DOHH2 (cell line): ENCODE results near the gene NOL9.

Experiments
- EZH2phosphoT487 ChIP-seq: fragments of 200-600 bp; sonication (generic); IDR thresholded peaks from 2 replicates; pipeline ENCODE4 v1.6.1; 2017; ENCODE audit warnings: borderline replicate concordance, mild to moderate bottlenecking, antibody characterized with exemption, low read length, moderate library complexity, mixed read lengths
- TF ChIP-seq, protein P1 (sequence below): fragments of 200-600 bp; sonication (generic); IDR thresholded peaks from one replicate; pipeline ENCODE4 v1.5.1; 2014; ENCODE audit warnings: antibody characterized with exemption, mild to moderate bottlenecking, low read depth, low read length; ENCODE audit not compliant: poor library complexity, severe bottlenecking

DNA sequence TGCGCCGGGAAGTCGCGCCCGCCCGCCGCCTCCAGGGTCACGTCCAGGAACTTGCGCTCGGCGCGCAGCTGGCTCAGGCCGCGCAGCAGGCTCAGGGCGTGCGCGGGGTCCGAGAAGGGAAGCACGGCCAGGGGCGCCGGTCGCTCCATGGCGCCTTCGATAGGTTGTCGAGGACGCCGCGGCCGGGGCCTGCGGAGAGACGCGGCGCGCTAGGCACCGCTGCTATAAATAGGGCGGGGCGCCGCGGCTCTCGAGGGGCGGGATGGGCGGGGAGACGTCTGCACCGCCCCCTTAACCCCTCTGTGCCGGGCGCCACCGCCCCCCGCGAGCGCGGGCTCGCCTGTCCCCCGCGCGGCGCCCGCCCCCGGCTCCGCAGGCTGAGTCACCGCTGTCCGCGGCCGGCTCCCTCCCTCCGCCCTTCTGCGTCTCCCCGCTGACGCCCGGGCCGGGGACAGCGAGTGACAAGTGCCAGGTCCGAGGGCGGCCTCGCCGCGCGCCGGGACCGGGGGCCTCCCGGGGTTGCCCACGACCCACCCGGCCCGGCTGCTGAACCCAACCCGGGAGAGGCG is 48.4 kb upstream of the NOL9 start, which contains the start of gene KLHL21:
- TF ChIP-seq, protein P1, sequence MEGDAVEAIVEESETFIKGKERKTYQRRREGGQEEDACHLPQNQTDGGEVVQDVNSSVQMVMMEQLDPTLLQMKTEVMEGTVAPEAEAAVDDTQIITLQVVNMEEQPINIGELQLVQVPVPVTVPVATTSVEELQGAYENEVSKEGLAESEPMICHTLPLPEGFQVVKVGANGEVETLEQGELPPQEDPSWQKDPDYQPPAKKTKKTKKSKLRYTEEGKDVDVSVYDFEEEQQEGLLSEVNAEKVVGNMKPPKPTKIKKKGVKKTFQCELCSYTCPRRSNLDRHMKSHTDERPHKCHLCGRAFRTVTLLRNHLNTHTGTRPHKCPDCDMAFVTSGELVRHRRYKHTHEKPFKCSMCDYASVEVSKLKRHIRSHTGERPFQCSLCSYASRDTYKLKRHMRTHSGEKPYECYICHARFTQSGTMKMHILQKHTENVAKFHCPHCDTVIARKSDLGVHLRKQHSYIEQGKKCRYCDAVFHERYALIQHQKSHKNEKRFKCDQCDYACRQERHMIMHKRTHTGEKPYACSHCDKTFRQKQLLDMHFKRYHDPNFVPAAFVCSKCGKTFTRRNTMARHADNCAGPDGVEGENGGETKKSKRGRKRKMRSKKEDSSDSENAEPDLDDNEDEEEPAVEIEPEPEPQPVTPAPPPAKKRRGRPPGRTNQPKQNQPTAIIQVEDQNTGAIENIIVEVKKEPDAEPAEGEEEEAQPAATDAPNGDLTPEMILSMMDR = no peak
- no peak for TF ChIP-seq EZH2phosphoT487
